Fibroblast of the aortic adventitia (primary cell): Measurements from ENCODE around the gene OVCA2. TPM values are rescaled to one million over a fixed set of nuclear protein-coding genes. Genes with fewer than 3 reads are reported as not detected.

Experiments
- DNase-seq: peaks from one replicate; pipeline ENCODE4 v3.0.0-alpha.2; 2010; ENCODE audit warnings: low read depth
- H3K4me3 ChIP-seq: 2 replicates; pipeline ENCODE4 v1.5.1; 2011; ENCODE audit warnings: low read depth, mild to moderate bottlenecking, control low read depth, low read length, moderate library complexity
- CTCF ChIP-seq: IDR thresholded peaks from 2 replicates; pipeline ENCODE4 v1.5.1; 2011; ENCODE audit warnings: mild to moderate bottlenecking, low read length, control low read depth, inconsistent platforms; ENCODE audit not compliant: insufficient read depth
- total RNA-seq: library from RNA; depleted of rRNA; stranded (reverse); fragments of >200 nt; gene quantifications from 2 replicates; pipeline ENCODE4 v1.2.3, GENCODE V29; 2012; ENCODE audit warnings: low replicate concordance

Gene OVCA2
- total RNA-seq, 1 donor = 38.8 TPM

GRCh38 chr17:2074919-2075318, 33.1 kb downstream of the OVCA2 start:
- no peak overlapping the region for H3K4me3 ChIP-seq
- no peak for TF ChIP-seq CTCF
- DNase-seq = no peak

GRCh38 chr17:2075336-2076086, 33.7 kb downstream of the OVCA2 start:
- no peak overlapping the region for H3K4me3 ChIP-seq
- peak; percentile 56 for DNase-seq
- TF ChIP-seq CTCF = peak; percentile 15

- H3K4me3 ChIP-seq = no peak overlapping the region
- no peak for TF ChIP-seq CTCF
- DNase-seq = no peak
These were observed 34.5 kb downstream of the OVCA2 start for GRCh38 chr17:2076087-2076984.

- no peak for DNase-seq
- no peak for TF ChIP-seq CTCF
- H3K4me3 ChIP-seq = no peak overlapping the region
These were observed 35.2 kb downstream of the OVCA2 start for GRCh38 chr17:2077040-2077439.

GRCh38 chr17:2081564-2081963, 39.7 kb downstream of the OVCA2 start:
- DNase-seq = no peak
- no peak for TF ChIP-seq CTCF

GRCh38 chr17:2082003-2082781, 40.4 kb downstream of the OVCA2 start:
- no peak for DNase-seq
- no peak for TF ChIP-seq CTCF
- no peak overlapping the region for H3K4me3 ChIP-seq

More at GRCh38 chr17:2081564-2081963, 39.7 kb downstream of the OVCA2 start:
- no peak overlapping the region for H3K4me3 ChIP-seq
